Measurements from ENCODE around the gene CES2.

Gene CES2

DNA sequence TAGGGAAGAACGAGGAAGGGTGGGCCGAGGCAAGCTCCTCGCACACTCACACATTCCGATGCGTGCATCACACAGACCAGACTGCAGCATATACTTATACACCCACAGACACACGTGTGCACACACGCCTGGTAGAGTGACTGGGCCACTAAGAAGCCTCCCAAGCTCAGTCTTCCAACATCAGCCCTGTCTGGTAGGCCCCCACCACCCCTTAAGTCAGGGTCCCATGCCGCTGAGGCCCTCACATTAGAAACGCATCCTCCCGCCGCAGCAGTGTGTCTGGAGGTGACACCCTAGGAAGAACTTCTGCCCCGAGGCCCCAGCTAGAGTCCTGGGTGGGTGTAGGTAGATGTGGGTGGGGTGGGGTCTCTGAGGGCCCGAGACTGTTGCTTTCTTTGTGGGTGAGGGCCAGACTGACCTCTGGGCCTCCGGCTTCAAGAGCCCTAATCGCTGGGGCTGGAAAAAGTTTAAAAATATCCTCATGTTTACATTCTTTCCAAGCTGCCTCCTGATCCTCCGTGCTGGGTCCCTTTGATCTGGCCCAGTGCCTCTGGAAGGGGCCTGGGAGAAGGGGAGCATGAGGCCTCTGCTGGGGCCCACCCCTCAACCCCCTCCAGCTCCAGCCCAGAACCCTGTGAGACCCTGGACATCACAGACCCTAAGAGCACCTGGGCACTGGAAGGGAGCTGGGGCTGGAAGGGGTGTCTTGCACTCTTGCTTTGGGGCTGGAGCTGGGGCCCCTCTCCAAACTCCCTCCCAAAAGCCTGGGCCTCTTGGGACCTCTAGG, 30.3 kb upstream of the CES2 start:
- H3K36me3 ChIP-seq (ENCODE audit: control insufficient read depth, insufficient read depth, low read length): no peaks in the 10 kb centered on the region
- no peak overlapping the region for H3K9ac ChIP-seq (ENCODE audit: low read length)
- H3K4me1 ChIP-seq (ENCODE audit: control insufficient read depth, insufficient read depth, low read length): peaks cover 42% of the 10 kb centered on the region
- no peaks in the 10 kb centered on the region for H3K9me3 ChIP-seq (ENCODE audit: control insufficient read depth, low read length)
- no peak overlapping the region for H3K4me3 ChIP-seq (ENCODE audit: low read length)
- H3K27me3 ChIP-seq (ENCODE audit: control insufficient read depth, insufficient read depth, low read length): no peaks in the 10 kb centered on the region

DNA sequence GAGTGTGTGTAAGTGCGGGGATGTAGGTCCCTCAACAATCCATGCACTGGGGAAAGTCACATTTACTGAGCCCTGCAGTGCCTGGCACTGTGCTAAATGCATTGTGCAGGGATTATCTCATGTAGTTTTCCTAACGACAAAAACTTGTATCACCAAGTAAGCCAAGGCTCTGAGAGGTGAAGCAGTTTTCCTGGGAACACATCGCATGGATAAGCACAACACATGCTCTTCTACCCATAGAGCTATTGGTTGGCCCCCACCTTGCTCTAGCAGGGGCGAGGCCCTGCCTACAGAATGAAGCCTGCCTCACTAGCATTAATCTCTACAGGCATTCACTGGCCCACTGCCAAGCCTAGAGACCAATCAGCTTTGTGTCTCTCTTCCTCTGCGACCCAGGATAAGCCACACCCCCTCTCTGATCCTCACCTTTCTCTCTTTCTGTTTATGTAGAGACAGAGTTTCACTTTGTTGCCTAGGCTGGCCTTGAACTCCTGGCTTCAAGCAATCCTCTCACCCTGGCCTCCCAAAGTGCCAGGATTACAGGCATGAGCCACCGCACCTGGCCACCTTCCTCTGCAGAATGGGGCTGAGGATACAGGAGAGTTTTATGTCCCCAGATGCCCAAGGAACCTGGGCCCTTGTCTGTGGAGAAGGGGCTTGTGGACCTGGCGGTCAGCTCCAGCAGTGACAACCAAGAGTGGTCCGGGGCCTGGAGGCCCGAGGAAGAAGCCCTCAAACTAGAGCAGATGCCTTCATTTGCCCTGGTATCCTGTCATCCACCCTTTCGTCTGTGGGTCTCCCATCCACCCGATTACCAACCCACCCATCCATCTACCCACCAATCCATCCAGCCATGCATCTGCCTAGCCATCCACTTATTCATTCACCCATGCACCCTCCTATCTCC, 29.4 kb upstream of the CES2 start:
- peaks cover 34% of the 10 kb centered on the region for H3K4me1 ChIP-seq (ENCODE audit: control insufficient read depth, insufficient read depth, low read length)
- no peaks in the 10 kb centered on the region for H3K9me3 ChIP-seq (ENCODE audit: control insufficient read depth, low read length)
- no peak overlapping the region for H3K9ac ChIP-seq (ENCODE audit: low read length)
- H3K4me3 ChIP-seq (ENCODE audit: low read length): no peak overlapping the region
- no peaks in the 10 kb centered on the region for H3K36me3 ChIP-seq (ENCODE audit: control insufficient read depth, insufficient read depth, low read length)
- H3K27me3 ChIP-seq (ENCODE audit: control insufficient read depth, insufficient read depth, low read length): no peaks in the 10 kb centered on the region

DNA sequence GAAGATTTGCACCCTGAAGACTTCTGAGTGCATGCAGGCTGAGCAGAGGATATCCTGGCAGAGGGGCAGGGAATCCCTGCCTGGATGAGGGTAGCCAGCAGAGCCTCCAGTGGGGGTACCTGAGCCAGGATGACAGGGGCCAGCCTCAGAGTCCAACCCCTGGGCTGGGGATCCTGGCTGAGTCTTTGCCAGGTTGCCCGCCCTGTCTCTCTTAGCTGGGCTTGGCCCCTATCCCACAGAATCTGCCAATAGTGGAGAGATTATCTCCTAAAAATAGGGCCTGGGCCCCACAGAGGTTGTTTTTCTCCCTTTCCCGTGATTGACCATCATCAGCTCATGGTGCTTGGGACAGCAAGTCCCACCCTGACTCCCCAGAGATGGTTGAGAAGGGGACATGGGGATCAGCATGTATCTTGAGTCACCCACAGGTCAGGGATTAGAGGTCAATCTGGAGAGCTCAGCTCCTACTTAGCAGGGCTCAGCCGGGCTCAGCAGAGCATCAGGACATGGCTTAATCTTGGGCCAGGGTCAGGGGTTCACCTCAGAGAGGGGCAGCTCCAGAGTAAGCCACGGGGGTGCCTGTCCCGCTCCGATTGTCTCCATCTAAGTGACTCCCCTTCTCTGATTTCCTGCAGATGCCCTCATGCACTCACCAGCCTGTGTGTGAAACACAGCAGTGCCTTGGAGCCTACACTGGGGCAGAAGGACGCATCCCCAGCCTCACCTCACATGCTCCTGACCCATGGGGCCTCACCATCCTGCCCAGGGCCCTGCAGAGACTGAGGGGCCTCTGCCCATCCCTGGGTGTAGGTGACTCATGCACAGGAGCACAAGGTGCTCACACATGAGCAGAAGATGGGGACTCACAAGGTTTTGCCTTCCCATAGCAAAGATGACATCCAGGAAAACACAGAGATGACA, 28.1 kb upstream of the CES2 start:
- no peaks in the 10 kb centered on the region for H3K36me3 ChIP-seq (ENCODE audit: control insufficient read depth, insufficient read depth, low read length)
- no peaks in the 10 kb centered on the region for H3K27me3 ChIP-seq (ENCODE audit: control insufficient read depth, insufficient read depth, low read length)
- no peaks in the 10 kb centered on the region for H3K9me3 ChIP-seq (ENCODE audit: control insufficient read depth, low read length)
- H3K4me3 ChIP-seq (ENCODE audit: low read length): no peak overlapping the region
- H3K4me1 ChIP-seq (ENCODE audit: control insufficient read depth, insufficient read depth, low read length): peaks cover 28% of the 10 kb centered on the region
- no peak overlapping the region for H3K9ac ChIP-seq (ENCODE audit: low read length)

DNA sequence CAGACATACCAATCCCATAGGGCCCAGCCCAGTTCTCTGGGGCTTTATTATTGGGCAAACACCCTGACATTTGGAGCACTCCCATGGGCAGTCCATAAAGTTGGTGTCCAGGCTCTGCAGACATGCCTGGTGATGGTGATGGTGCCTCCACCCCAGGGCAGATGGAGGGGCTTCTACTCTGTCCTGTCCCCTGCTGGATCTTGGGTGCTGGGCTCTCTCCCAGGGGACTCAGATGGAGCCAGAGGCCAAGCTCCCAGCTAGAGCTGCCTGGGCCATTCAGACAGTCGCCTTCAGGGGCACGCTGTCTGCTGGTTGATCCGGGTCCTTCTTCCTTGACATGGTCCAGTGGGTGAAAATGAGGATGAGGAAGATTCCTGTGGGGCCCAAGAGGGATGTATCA, 27.2 kb upstream of the CES2 start:
- no peaks in the 10 kb centered on the region for H3K9me3 ChIP-seq (ENCODE audit: control insufficient read depth, low read length)
- no peaks in the 10 kb centered on the region for H3K36me3 ChIP-seq (ENCODE audit: control insufficient read depth, insufficient read depth, low read length)
- H3K27me3 ChIP-seq (ENCODE audit: control insufficient read depth, insufficient read depth, low read length): no peaks in the 10 kb centered on the region
- peaks cover 28% of the 10 kb centered on the region for H3K4me1 ChIP-seq (ENCODE audit: control insufficient read depth, insufficient read depth, low read length)
- H3K9ac ChIP-seq (ENCODE audit: low read length): no peak overlapping the region
- no peak overlapping the region for H3K4me3 ChIP-seq (ENCODE audit: low read length)

DNA sequence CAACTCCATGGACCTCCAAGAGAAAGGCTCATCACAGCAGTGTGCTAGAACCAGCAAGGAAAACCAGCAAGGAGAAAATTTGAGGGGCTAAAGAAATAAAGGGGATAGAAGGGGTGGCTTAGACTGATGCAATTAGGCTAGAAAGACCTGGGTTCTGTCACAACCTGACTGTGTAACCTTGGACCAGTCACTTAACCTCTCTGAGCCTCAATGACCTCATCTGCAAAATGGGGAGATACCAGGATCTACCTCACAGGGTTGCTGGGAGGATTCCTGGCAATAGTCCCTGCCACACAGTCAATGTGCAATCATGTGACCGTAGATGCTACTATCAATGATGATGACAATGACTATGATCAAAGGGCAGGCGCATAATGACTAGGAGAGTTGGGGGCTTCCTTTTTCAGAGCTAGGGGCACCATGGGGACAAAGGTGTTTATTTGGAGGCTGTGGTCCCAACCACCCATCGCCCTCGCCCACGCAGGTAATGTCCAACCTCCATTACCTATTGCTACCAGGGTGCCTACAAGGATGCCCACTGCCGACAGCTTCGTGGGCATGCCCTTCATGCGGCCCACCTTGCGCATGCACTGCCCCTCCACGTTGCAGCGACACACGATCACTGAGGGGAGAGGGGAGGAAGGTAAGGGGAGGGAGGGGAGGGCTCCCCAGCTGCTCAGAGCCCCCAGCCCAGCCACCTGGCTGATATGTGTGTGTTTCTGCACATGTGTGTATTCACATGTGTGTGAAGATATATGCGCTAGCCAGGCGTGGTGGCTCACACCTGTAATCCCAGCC, 26.4 kb upstream of the CES2 start:
- Histone ChIP-seq H3K4me1 (ENCODE audit: control insufficient read depth, insufficient read depth, low read length) (peaks cover 22% of the 10 kb centered on the region), H3K4me3 (ENCODE audit: low read length) (no peak overlapping the region), H3K36me3 (ENCODE audit: control insufficient read depth, insufficient read depth, low read length) (no peaks in the 10 kb centered on the region), H3K27me3 (ENCODE audit: control insufficient read depth, insufficient read depth, low read length) (no peaks in the 10 kb centered on the region), H3K9me3 (ENCODE audit: control insufficient read depth, low read length) (no peaks in the 10 kb centered on the region), H3K9ac (ENCODE audit: low read length) (no peak overlapping the region)

DNA sequence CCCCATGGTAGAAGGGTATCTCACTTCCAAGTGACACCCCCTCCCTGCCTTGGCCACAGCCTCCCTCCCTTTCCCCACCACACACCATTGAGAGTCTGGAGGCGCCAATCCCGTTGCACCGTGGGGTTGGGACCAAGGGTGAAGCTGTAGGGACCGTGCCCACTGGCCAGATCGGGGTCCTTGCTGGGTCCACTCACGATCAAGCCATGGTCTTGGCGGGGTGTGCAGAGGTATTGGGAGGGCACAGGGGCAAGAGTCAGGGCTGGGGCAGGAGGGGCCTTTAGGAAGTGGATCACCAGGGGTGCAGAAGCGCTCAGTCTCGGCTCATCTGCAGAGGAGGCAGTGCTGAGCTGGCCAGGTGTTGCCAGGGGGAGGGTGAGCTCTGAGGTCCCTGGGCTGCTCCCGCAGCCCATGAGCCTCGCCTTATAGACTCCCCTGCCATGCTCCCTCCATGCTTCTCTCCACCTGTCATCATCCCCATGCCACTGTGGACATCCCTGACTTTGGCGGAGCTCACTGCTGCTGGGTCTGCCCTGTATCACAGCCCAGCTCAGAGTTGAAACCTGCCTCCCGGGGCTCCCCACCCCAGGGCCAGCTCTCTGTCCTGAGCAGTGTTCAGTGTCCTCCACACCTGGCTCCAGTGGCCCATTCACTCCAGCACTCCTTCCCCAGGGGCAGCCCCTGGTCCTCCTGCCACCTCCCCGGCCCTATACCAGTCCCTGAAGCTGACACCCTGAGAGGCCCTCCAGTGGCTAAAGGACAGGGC, 25.0 kb upstream of the CES2 start:
- Histone ChIP-seq H3K36me3 (ENCODE audit: control insufficient read depth, insufficient read depth, low read length) (no peaks in the 10 kb centered on the region), H3K4me3 (ENCODE audit: low read length) (no peak overlapping the region), H3K9me3 (ENCODE audit: control insufficient read depth, low read length) (no peaks in the 10 kb centered on the region), H3K4me1 (ENCODE audit: control insufficient read depth, insufficient read depth, low read length) (peaks cover 9% of the 10 kb centered on the region), H3K27me3 (ENCODE audit: control insufficient read depth, insufficient read depth, low read length) (no peaks in the 10 kb centered on the region), H3K9ac (ENCODE audit: low read length) (no peak overlapping the region)

DNA sequence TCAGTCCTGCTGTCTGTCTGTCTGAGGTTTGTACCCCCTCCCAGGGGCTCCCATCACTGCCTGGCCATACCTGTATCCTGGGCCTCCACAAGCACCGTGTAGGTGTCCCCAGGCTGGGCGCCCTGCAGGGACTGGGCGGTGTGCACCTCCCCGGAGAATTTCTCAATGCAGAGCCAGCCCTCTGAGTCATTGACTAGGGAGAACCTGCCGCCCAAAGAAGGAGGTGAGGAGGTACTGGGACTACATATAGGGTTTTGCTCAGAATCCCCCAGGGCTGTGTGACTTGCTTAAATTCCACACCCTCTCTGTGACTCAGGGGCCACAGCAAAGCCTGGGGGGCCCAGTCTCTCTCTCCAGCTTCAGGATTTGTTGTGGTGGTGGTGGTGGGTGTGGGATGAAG, 24.2 kb upstream of the CES2 start:
- Histone ChIP-seq H3K4me1 (ENCODE audit: control insufficient read depth, insufficient read depth, low read length) (peaks cover 1% of the 10 kb centered on the region), H3K9ac (ENCODE audit: low read length) (no peak overlapping the region), H3K27me3 (ENCODE audit: control insufficient read depth, insufficient read depth, low read length) (no peaks in the 10 kb centered on the region), H3K36me3 (ENCODE audit: control insufficient read depth, insufficient read depth, low read length) (no peaks in the 10 kb centered on the region), H3K4me3 (ENCODE audit: low read length) (no peak overlapping the region), H3K9me3 (ENCODE audit: control insufficient read depth, low read length) (no peaks in the 10 kb centered on the region)

DNA sequence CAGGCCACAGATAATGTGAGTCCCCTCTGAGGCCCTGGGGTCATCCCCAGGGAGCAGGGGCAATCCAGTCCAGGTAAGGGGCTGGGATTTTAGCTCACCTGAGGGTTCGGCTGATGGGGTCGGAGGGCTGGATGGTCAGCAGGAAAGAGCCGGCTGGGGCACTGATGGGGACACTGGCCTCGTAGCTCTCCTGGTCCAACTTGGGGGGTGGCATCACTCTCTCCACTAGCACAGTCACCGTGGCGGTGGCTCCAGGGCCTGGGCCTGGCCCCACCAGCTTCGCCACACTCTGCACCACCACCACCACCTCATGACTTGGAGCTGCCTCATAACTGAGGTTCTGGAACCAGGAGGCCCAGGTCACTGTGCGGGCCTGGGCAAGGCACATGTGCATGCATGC, 23.5 kb upstream of the CES2 start:
- H3K9ac ChIP-seq (ENCODE audit: low read length): no peak overlapping the region
- H3K9me3 ChIP-seq (ENCODE audit: control insufficient read depth, low read length): no peaks in the 10 kb centered on the region
- no peaks in the 10 kb centered on the region for H3K27me3 ChIP-seq (ENCODE audit: control insufficient read depth, insufficient read depth, low read length)
- H3K4me1 ChIP-seq (ENCODE audit: control insufficient read depth, insufficient read depth, low read length): no peaks in the 10 kb centered on the region
- H3K36me3 ChIP-seq (ENCODE audit: control insufficient read depth, insufficient read depth, low read length): no peaks in the 10 kb centered on the region
- H3K4me3 ChIP-seq (ENCODE audit: low read length): no peak overlapping the region

DNA sequence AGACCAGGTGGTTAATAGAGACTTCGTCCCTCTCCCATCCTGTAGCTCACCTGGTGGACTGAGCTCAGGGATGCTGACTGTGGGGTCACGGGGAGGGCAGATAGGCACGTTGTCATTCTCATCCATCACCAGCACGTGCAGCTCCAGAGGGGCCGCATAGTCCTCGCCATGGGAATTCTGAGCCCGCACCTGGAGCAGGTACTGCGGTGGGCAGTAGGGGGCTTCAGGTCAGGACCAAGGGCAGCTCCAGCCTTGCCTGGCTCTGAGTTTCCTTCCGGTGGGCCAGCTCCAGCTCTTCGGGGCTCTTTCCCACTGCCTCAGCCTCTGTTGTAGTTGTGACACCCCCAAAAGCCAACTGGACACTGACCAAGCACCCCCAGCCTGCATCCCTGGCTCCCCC, 22.2 kb upstream of the CES2 start:
- Histone ChIP-seq H3K9ac (ENCODE audit: low read length) (no peak overlapping the region), H3K4me3 (ENCODE audit: low read length) (no peak overlapping the region), H3K27me3 (ENCODE audit: control insufficient read depth, insufficient read depth, low read length) (no peaks in the 10 kb centered on the region), H3K36me3 (ENCODE audit: control insufficient read depth, insufficient read depth, low read length) (no peaks in the 10 kb centered on the region), H3K4me1 (ENCODE audit: control insufficient read depth, insufficient read depth, low read length) (no peaks in the 10 kb centered on the region), H3K9me3 (ENCODE audit: control insufficient read depth, low read length) (no peaks in the 10 kb centered on the region)

DNA sequence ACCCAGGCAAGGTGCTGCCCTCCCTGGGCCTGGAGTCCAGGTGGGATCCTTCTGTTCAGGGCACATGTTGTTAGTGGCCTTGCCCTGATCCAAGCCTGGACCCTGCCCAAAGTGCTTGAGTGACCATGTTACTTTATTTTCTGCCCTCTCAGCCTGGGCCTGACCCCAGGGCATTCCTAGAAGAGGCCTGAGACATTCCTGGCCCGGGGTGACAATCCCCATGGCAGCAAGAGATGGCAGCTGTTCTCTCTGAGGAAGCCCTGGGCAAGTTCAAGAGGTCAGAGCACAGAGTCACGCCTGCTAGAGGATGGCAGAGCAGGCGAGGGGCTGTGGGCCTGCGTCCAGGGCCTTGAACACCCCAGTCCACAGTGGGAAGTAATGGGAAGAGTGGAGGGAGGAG, 21.6 kb upstream of the CES2 start:
- Histone ChIP-seq H3K9me3 (ENCODE audit: control insufficient read depth, low read length) (no peaks in the 10 kb centered on the region), H3K4me1 (ENCODE audit: control insufficient read depth, insufficient read depth, low read length) (peaks cover 5% of the 10 kb centered on the region)

DNA sequence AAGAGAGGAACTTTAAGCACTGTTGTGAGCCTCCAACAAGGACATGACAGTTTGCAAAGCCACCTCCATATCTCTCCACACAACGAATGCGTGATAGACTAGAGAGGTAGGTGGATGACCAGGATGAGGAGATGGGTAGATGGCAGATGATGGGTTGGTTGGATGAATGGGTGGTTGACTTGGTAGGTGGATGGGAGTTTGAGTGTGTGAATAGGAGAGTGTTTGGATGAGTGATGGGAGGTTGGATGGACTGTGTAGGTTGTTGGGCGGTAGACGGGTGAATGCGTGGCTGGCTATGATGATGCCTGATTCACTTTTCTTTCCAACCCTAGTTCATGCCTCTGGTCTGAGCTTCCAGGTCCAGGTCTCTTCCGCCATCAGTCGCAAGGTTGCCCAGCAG, 20.8 kb upstream of the CES2 start:
- no peak overlapping the region for H3K9ac ChIP-seq (ENCODE audit: low read length)
- H3K9me3 ChIP-seq (ENCODE audit: control insufficient read depth, low read length): no peaks in the 10 kb centered on the region
- H3K4me1 ChIP-seq (ENCODE audit: control insufficient read depth, insufficient read depth, low read length): peaks cover 13% of the 10 kb centered on the region
- no peak overlapping the region for H3K4me3 ChIP-seq (ENCODE audit: low read length)
- H3K27me3 ChIP-seq (ENCODE audit: control insufficient read depth, insufficient read depth, low read length): no peaks in the 10 kb centered on the region
- no peaks in the 10 kb centered on the region for H3K36me3 ChIP-seq (ENCODE audit: control insufficient read depth, insufficient read depth, low read length)

More for the DNA sequence above, 21.6 kb upstream of the CES2 start:
- Histone ChIP-seq H3K36me3 (ENCODE audit: control insufficient read depth, insufficient read depth, low read length) (no peaks in the 10 kb centered on the region), H3K9ac (ENCODE audit: low read length) (no peak overlapping the region), H3K27me3 (ENCODE audit: control insufficient read depth, insufficient read depth, low read length) (no peaks in the 10 kb centered on the region), H3K4me3 (ENCODE audit: low read length) (no peak overlapping the region)
